Endothelial cell of umbilical vein (primary cell): ENCODE data around the gene TMEM150C. TPM values are rescaled to one million over a fixed set of nuclear protein-coding genes. Genes with fewer than 3 reads are reported as not detected.

ENCODE experiments used
- BruUV-seq: library from RNA; stranded (reverse); fragments of 400-500 nt; replicated peaks from 2 replicates; lab custom pipeline; 2021; lab: Mats Ljungman, UMichigan
- CTCF ChIA-PET: fragments of 300-600, 350-600 bp; sonication (Branson Sonifier 250); formaldehyde crosslinking; loops from one replicate; lab custom pipeline; 2021; ENCODE audit warnings: antibody characterized with exemption, inconsistent platforms; lab: Charles Lee
- POLR2A ChIA-PET: fragments of 300-600, 350-600 bp; sonication (Branson Sonifier 250); formaldehyde crosslinking; loops from one replicate; lab custom pipeline; 2021; ENCODE audit warnings: antibody characterized with exemption, inconsistent platforms; lab: Charles Lee
- DNase-seq: peaks from one replicate; pipeline ENCODE4 v3.0.0-alpha.2; 2011; ENCODE audit warnings: low read depth, low spot score
- FAIRE-seq: peaks from 2 replicates; lab custom pipeline; 2011; peaks lifted over from hg19 to GRCh38; lab: Jason Lieb, UNC
- H2AFZ ChIP-seq: 2 replicates; pipeline ENCODE4 v1.6.0; 2012; ENCODE audit warnings: low read depth, low read length, control low read depth, inconsistent platforms
- H3K27ac ChIP-seq: 2 replicates; pipeline ENCODE4 v1.5.1; 2011; ENCODE audit warnings: low read depth, mild to moderate bottlenecking, control low read depth, low read length, moderate library complexity; ENCODE audit not compliant: insufficient read depth
- H3K27me3 ChIP-seq, 2 experiments: 2 replicates each; pipeline versions ENCODE4 v1.6.0 to v1.6.1; 2011; ENCODE audit warnings: low read length in 2 of 2, mixed read lengths in 1 of 2; ENCODE audit not compliant: control insufficient read depth in 2 of 2, insufficient read depth in 2 of 2
- H3K36me3 ChIP-seq, 2 experiments: 2 replicates in 1 of 2; 3 replicates in 1 of 2; pipeline ENCODE4 v1.5.1; 2011; ENCODE audit warnings: low read length in 2 of 2, mild to moderate bottlenecking in 1 of 2, moderate library complexity in 1 of 2; ENCODE audit not compliant: control insufficient read depth in 2 of 2, insufficient read depth in 2 of 2; ENCODE audit errors: extremely low read depth in 1 of 2
- H3K4me1 ChIP-seq: 3 replicates; pipeline ENCODE4 v1.5.1; 2011; ENCODE audit warnings: mild to moderate bottlenecking, low read length; ENCODE audit not compliant: control insufficient read depth, insufficient read depth; ENCODE audit errors: extremely low read depth
- H3K4me2 ChIP-seq: 2 replicates; pipeline ENCODE4 v1.6.1; 2011; ENCODE audit warnings: low read length, control low read depth, mixed read lengths; ENCODE audit not compliant: insufficient read depth
- H3K4me3 ChIP-seq, 3 experiments: fragments of 200-600 bp in 1 of 3; sonication (generic), shearing (Covaris generic) in 1 of 3; replicated peaks in 1 of 3; 2 replicates each; pipeline ENCODE4 v1.5.1; 2011 to 2016; ENCODE audit warnings: control low read depth in 3 of 3, low read length in 3 of 3, mild to moderate bottlenecking in 2 of 3, inconsistent platforms in 1 of 3, low read depth in 1 of 3, moderate library complexity in 1 of 3; ENCODE audit not compliant: insufficient read depth in 1 of 3
- H3K79me2 ChIP-seq: 2 replicates; pipeline ENCODE4 v1.6.0; 2012; ENCODE audit warnings: low read length, inconsistent platforms; ENCODE audit not compliant: control insufficient read depth, insufficient read depth
- H3K9ac ChIP-seq: replicated peaks from 2 replicates; pipeline ENCODE3; 2011; ENCODE audit warnings: low read length, control low read depth; ENCODE audit not compliant: insufficient read depth; ENCODE audit errors: extremely low read depth
- H3K9me1 ChIP-seq: replicated peaks from 3 replicates; pipeline ENCODE4 v1.6.0; 2011; ENCODE audit warnings: mild to moderate bottlenecking, low read length; ENCODE audit not compliant: control insufficient read depth, insufficient read depth; ENCODE audit errors: extremely low read depth
- H3K9me3 ChIP-seq: replicated peaks from 2 replicates; pipeline ENCODE4 v1.5.1; 2012; ENCODE audit warnings: low read length, inconsistent platforms; ENCODE audit not compliant: control insufficient read depth, insufficient read depth
- H4K20me1 ChIP-seq: replicated peaks from 2 replicates; pipeline ENCODE3; 2011; ENCODE audit warnings: mild to moderate bottlenecking, low read length; ENCODE audit not compliant: control insufficient read depth, insufficient read depth; ENCODE audit errors: extremely low read depth
- CTCF ChIP-seq, 2 donors: IDR thresholded peaks; 1 replicate in 1 of 2; 2 replicates in 1 of 2; pipeline ENCODE4 v1.5.1; 2011; ENCODE audit warnings: low read length in 2 of 2, mild to moderate bottlenecking in 2 of 2, moderate library complexity in 2 of 2, control low read depth in 1 of 2, inconsistent platforms in 1 of 2, low read depth in 1 of 2; ENCODE audit not compliant: insufficient read depth in 1 of 2; ENCODE audit errors: extremely low read depth in 1 of 2
- EZH2 ChIP-seq: IDR thresholded peaks from 2 replicates; pipeline ENCODE4 v1.6.1; 2012; ENCODE audit warnings: borderline replicate concordance, low read depth, mild to moderate bottlenecking, moderate library complexity, low read length, inconsistent platforms; ENCODE audit not compliant: severe bottlenecking
- FOS ChIP-seq: IDR thresholded peaks from 2 replicates; pipeline ENCODE4 v1.6.1; 2011; ENCODE audit warnings: mild to moderate bottlenecking, low read length, moderate library complexity, borderline replicate concordance; ENCODE audit not compliant: insufficient read depth
- GATA2 ChIP-seq: IDR thresholded peaks from 2 replicates; pipeline ENCODE4 v1.7.0; 2011; ENCODE audit warnings: low read depth, mild to moderate bottlenecking, moderate library complexity, mixed read lengths, low read length; ENCODE audit not compliant: insufficient read length, insufficient read depth
- JUN ChIP-seq: IDR thresholded peaks from 2 replicates; pipeline ENCODE4 v1.6.1; 2011; ENCODE audit warnings: borderline replicate concordance, low read depth; ENCODE audit not compliant: insufficient read length, insufficient read depth
- MAX ChIP-seq: IDR thresholded peaks from 2 replicates; pipeline ENCODE4 v1.6.1; 2011; ENCODE audit not compliant: insufficient read depth, insufficient read length
- MYC ChIP-seq: IDR thresholded peaks from one replicate; pipeline ENCODE4 v1.6.1; 2011; ENCODE audit warnings: mild to moderate bottlenecking, low read depth, low read length
- POLR2A ChIP-seq: IDR thresholded peaks from 2 replicates; pipeline ENCODE4 v1.6.1; 2012; ENCODE audit warnings: low read depth, mild to moderate bottlenecking, control low read depth, low read length
- POLR2AphosphoS5 ChIP-seq: IDR thresholded peaks from 2 replicates; pipeline ENCODE4 v1.6.1; 2012; ENCODE audit warnings: low read depth, mild to moderate bottlenecking, control low read depth, low read length, moderate library complexity; ENCODE audit not compliant: insufficient read depth
- dilution Hi-C: fragments of 300-500 bp; cut with MboI; formaldehyde crosslinking; loops from one replicate; pipeline ENCODE4 v1.15.0; 2019; ENCODE audit warnings: low sequenced_read_pairs; ENCODE audit not compliant: extremely low pct_ligation_motif_present
- intact Hi-C: fragments of 100-400 bp; cut with micrococcal nuclease; formaldehyde crosslinking; loops from one replicate; pipeline ENCODE4 v1.10.0; 2022
- polyA plus RNA-seq, 4 experiments: library from polyadenylated mRNA; depleted of rRNA in 3 of 4; stranded (reverse) in 3 of 4; unstranded in 1 of 4; fragments of >200 nt; gene quantifications; 2 replicates each; pipeline versions ENCODE4 v1.2.1 to v1.2.3, GENCODE V29; 2011 to 2012; ENCODE audit warnings: missing spikeins in 1 of 4
- total RNA-seq: library from RNA; stranded (reverse); gene quantifications from 2 replicates; pipeline ENCODE4 v1.2.3, GENCODE V29; 2021

TMEM150C gene
- total and polyA plus RNA-seq, 2 donors (not counting 3 experiments of a cell fraction or from before 2014, with no cell fraction given): 4.1 to 6.6 TPM

GRCh38 chr4:82461710-82462109, 100.1 kb downstream of the TMEM150C start:
- Histone ChIP-seq H4K20me1 (no peaks in the 10 kb centered on the region), H3K9me1 (no peaks in the 10 kb centered on the region), H3K27ac (no peak overlapping the region), H3K79me2 (no peaks in the 10 kb centered on the region), H3K4me3 (no peak overlapping the region), H3K4me2 (no peak overlapping the region), H3K36me3 (peaks cover 9% of the 10 kb centered on the region in 2 experiments), H3K27me3 (no peaks in the 10 kb centered on the region), H3K9ac (no peak overlapping the region), H3K4me1 (no peaks in the 10 kb centered on the region), H3K9me3 (no peaks in the 10 kb centered on the region), H2AFZ (no peak overlapping the region)
- BruUV-seq: no TSS peak
- DNase-seq (no peak), FAIRE-seq (no peak)
- ChIA-PET POLR2A (no interaction called here), CTCF (interaction anchor here (1.0 to 17.0 kb wide), 26 partner anchors 8 to 820 kb away, joined by 3 to 500 read pairs (median 6); partner anchors contain the start of gene SCD5)
- intact Hi-C loops (loop anchor here (1.0 to 5.0 kb wide), 10 partner anchors 99 to 821 kb away; partner anchors contain the start of genes COQ2, SCD5 and TMEM150C), dilution Hi-C loops (no loop called here)
- TF ChIP-seq POLR2A (no peak), CTCF (IDR thresholded peaks at IDR 0.05; ENCODE audit: extremely low read depth in 1 of 2, insufficient read depth in 1 of 2, low read depth in 1 of 2, low read length in 2 of 2) (no peak), MAX (no peak), POLR2AphosphoS5 (no peak), JUN (no peak), GATA2 (no peak), MYC (no peak), FOS (no peak), EZH2 (no peak)
